SJSA1 (cell line): ENCODE data around the gene TGIF2. TPM values are rescaled to one million over a fixed set of nuclear protein-coding genes. Genes with fewer than 3 reads are reported as not detected.

Experiments used
- DNase-seq, 2 experiments: peaks; one replicate each; pipeline ENCODE4 v3.0.0-alpha.2; 2015 to 2020; ENCODE audit warnings: low spot score in 2 of 2, low read depth in 1 of 2
- H3K27ac ChIP-seq: fragments of 250-450 bp; sonication (Bioruptor Pico); 2 replicates; pipeline ENCODE4 v1.5.1; 2020; ENCODE audit warnings: mild to moderate bottlenecking, moderate library complexity
- H3K27me3 ChIP-seq: fragments of 250-450 bp; sonication (Bioruptor Pico); replicated peaks from 2 replicates; pipeline ENCODE4 v1.5.1; 2020; ENCODE audit warnings: mild to moderate bottlenecking, moderate library complexity
- H3K36me3 ChIP-seq: fragments of 250-450 bp; sonication (Bioruptor Pico); 2 replicates; pipeline ENCODE4 v1.5.1; 2020; ENCODE audit warnings: mild to moderate bottlenecking
- H3K4me1 ChIP-seq: fragments of 250-450 bp; sonication (Bioruptor Pico); replicated peaks from 2 replicates; pipeline ENCODE4 v1.6.1; 2021; ENCODE audit warnings: mild to moderate bottlenecking
- H3K4me3 ChIP-seq: fragments of 250-450 bp; sonication (Bioruptor Pico); 2 replicates; pipeline ENCODE4 v1.5.1; 2020; ENCODE audit warnings: mild to moderate bottlenecking
- H3K9me3 ChIP-seq: fragments of 250-450 bp; sonication (Bioruptor Pico); replicated peaks from 2 replicates; pipeline ENCODE4 v1.5.1; 2020; ENCODE audit warnings: mild to moderate bottlenecking
- total RNA-seq: library from RNA; depleted of rRNA; stranded (reverse); fragments of >200 nt; shearing (Covaris generic); gene quantifications from 2 replicates; pipeline ENCODE4 v1.2.3, GENCODE V29; 2014; rRNA removed

Gene TGIF2
- total RNA-seq, result 7.5 and 13.8 TPM in 2 replicates

DNA sequence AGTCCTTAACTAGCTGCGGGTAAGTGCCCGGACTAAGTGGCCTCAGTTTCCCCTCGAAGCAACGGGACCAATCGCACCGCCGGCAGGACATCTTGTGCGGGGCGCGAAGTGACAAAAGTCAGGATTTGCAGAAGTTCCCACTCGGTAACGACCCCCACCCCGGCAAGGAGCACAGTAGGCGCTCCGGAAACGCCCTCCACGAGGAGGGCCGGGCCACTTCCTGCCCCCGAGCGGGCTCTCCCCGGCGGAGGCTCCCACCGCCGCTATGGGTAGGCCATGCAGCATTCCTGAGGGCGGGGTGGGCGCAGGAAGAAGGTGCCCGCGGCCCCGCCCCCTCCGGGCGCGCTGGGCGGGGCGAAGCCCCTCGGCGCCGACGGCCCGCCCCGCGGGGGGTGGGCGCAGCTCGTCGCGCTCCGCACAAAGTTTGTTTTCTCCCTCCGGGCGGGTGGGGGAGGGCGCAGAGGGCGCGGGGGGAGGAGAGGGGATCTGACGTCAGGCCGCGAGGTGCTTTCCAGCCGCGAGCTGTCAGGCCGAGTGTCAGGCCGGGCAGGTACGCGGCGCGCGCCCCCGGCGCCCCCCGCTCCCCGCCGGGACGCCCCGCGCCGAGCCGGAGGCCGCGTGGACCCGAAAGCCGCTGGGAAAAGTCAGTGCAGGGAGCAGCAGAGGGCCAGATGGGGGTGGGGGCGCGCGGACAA is at the start of gene TGIF2:
Gene TGIF2 (plus strand): TSS at position 495 of the 695 bp plus-strand sequence. CDS start 5,178 bp downstream, outside the sequence.
- DNase-seq, result peak; percentile 82 to 94
- peaks cover 4% of the 10 kb centered on the region; the same call in 1 of the 2 replicates for H3K36me3 ChIP-seq
- H3K27ac ChIP-seq, result peak within 1 kb of the TSS; percentile 52
- no peaks in the 10 kb centered on the region for H3K9me3 ChIP-seq
- H3K27me3 ChIP-seq, result no peaks in the 10 kb centered on the region
- peaks cover 37% of the 10 kb centered on the region for H3K4me1 ChIP-seq
- H3K4me3 ChIP-seq, result peak within 1 kb of the TSS; percentile 70

GRCh38 chr20:36525620-36526365 is 47.6 kb upstream of the TGIF2 start:
- Histone ChIP-seq H3K9me3 (no peaks in the 10 kb centered on the region), H3K4me1 (no peaks in the 10 kb centered on the region; the same call in 1 of the 2 replicates), H3K36me3 (peaks cover 86% of the 10 kb centered on the region), H3K4me3 (no peak overlapping the region), H3K27ac (no peak overlapping the region), H3K27me3 (no peaks in the 10 kb centered on the region)
- DNase-seq, result no peak

DNA sequence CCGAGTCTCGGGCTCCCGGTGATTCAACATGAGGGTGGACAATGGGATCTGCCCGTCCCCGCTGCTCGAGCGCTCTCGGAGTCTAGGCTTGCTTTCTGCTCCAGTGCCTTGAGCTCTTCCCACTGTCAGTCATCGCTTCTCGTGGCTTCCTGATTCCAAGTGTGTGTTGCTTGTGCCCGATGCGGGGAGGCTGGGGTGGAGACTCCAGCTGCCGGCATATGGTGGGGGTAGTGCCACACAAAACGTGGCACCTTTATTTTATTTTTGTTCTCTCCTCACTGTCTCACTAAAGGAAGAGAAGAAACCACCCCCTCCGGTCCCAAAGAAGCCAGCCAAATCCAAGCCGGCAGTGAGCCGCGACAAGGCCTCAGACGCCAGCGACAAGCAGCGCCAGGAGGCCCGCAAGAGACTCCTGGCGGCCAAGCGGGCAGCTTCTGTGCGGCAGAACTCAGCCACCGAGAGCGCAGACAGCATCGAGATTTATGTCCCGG is 46.8 kb upstream of the TGIF2 start:
- Histone ChIP-seq H3K4me3 (no peak overlapping the region), H3K27ac (no peak overlapping the region), H3K9me3 (no peaks in the 10 kb centered on the region), H3K27me3 (no peaks in the 10 kb centered on the region), H3K4me1 (no peaks in the 10 kb centered on the region; the same call in 1 of the 2 replicates), H3K36me3 (peaks cover 82% of the 10 kb centered on the region)
- no peak for DNase-seq

GRCh38 chr20:36527331-36528125 is 45.9 kb upstream of the TGIF2 start:
- Histone ChIP-seq H3K4me1 (no peaks in the 10 kb centered on the region; the same call in 1 of the 2 replicates), H3K9me3 (no peaks in the 10 kb centered on the region), H3K36me3 (peaks cover 74% of the 10 kb centered on the region), H3K27ac (no peak overlapping the region), H3K4me3 (no peak overlapping the region), H3K27me3 (no peaks in the 10 kb centered on the region)
- DNase-seq, result no peak

- Histone ChIP-seq H3K4me1 (no peaks in the 10 kb centered on the region), H3K27ac (no peak overlapping the region), H3K27me3 (no peaks in the 10 kb centered on the region), H3K9me3 (no peaks in the 10 kb centered on the region), H3K4me3 (no peak overlapping the region), H3K36me3 (peaks cover 66% of the 10 kb centered on the region)
- DNase-seq, result no peak
Observed at GRCh38 chr20:36528176-36528874, 45.1 kb upstream of the TGIF2 start.

DNA sequence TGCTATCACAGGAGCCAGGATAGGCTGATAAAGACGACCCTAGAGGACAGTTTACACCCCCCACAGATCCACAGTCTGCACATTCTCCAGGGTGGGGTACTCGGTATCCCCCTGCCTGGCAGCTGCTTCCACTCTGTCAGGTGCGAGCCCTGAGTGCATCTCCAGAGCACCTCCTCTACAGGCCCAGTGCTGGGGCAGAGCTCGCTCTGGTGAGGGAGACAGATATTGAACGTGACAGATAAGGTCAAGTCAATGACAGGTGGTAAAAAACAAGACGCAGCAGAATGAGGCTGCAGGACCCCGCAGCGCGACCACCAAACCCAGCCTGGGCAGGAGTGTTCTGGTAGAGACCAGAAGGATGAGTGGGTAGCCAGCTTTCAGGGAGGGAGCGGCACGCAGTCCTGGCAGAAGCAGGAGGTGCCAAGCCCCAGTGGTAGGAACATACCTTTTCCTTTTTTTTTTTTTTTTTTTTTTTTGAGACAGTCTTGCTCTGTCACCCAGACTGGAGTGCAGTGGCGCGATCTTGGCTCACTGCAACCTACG is 44.5 kb upstream of the TGIF2 start:
- Histone ChIP-seq H3K36me3 (peaks cover 60% of the 10 kb centered on the region), H3K27me3 (no peaks in the 10 kb centered on the region), H3K4me3 (no peak overlapping the region), H3K9me3 (no peaks in the 10 kb centered on the region), H3K27ac (no peak overlapping the region), H3K4me1 (no peaks in the 10 kb centered on the region)
- no peak for DNase-seq

DNA sequence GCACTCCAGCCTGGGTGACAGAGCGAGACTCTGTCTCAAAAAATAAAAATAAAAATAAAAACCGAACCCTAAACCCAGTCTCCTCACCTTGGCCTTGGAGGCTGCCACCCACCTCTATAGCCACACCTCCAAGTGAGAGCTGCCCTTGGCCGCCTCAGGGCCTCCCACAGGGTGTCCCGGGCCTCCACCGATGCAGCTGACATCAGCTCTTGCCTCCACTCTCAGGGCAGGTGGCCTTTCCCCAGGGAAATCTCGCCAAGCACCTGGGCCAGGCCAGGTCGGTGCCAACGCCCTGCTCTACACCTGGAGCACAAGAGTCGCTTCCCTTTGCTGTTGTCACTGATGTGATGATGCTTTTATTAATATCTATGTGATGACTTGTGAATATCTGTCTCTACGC is 41.0 kb upstream of the TGIF2 start:
- no peak for DNase-seq
- Histone ChIP-seq H3K4me3 (no peak overlapping the region), H3K36me3 (peaks cover 27% of the 10 kb centered on the region)

DNA sequence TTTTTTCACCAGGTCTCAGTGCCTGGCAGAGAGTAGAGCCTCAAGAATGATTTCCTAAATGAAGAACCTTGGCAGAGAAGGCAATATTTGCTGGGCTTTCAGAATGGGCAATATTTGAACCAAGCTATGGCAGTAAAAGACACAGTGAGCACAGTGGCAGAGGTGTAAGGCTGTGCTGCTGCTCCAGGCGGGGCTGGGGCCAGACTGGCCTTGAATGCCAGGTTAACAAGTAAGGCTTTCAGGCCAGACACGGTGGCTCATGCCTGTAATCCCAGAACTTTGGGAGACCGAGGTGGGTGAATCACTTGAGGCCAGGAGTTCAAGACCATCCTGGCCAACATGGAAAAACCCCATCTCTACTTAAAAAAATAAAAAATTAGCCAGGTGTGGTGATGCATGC is 40.6 kb upstream of the TGIF2 start:
- Histone ChIP-seq H3K36me3 (peaks cover 22% of the 10 kb centered on the region), H3K27me3 (no peaks in the 10 kb centered on the region), H3K9me3 (no peaks in the 10 kb centered on the region), H3K4me1 (no peaks in the 10 kb centered on the region), H3K4me3 (no peak overlapping the region), H3K27ac (no peak overlapping the region)
- DNase-seq, result no peak

More for the DNA sequence above, 41.0 kb upstream of the TGIF2 start:
- Histone ChIP-seq H3K27ac (no peak overlapping the region), H3K4me1 (no peaks in the 10 kb centered on the region), H3K9me3 (no peaks in the 10 kb centered on the region), H3K27me3 (no peaks in the 10 kb centered on the region)

DNA sequence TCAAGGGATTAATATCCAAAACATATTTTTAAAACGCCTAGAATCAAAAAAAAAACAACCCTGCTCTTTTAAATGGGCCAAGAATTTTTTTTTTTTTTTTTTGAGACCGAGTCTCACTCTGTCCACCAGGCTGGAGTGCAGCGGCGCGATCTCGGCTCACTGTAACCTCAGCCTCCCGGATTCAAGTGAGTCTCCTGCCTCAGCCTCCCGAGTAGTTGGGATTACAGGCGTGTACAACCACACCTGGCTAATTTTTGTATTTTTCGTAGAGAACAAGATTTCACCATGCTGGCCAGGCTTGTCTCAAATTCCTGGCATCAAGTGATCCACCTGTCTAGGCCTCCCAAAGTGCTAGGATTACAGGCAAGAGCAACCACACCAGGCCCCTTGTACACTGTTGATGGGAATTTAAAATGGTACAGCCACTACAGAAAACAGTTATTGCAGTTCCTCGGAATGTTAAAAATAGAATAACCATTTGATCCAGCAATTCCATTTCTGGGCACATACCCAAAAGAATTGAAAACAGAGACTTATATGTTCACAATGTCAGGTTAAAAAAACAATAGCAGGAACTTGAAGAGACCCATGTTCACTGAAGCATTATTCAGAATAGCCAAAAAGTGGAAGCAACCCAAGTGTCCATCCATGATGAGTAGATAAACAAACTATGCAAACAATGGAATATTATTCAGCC is 35.2 kb upstream of the TGIF2 start:
- no peaks in the 10 kb centered on the region for H3K9me3 ChIP-seq
- no peak overlapping the region for H3K27ac ChIP-seq
- no peaks in the 10 kb centered on the region for H3K27me3 ChIP-seq
- DNase-seq, result no peak
- peaks cover 22% of the 10 kb centered on the region for H3K4me1 ChIP-seq
- no peak overlapping the region for H3K4me3 ChIP-seq
- peaks cover 18% of the 10 kb centered on the region for H3K36me3 ChIP-seq

DNA sequence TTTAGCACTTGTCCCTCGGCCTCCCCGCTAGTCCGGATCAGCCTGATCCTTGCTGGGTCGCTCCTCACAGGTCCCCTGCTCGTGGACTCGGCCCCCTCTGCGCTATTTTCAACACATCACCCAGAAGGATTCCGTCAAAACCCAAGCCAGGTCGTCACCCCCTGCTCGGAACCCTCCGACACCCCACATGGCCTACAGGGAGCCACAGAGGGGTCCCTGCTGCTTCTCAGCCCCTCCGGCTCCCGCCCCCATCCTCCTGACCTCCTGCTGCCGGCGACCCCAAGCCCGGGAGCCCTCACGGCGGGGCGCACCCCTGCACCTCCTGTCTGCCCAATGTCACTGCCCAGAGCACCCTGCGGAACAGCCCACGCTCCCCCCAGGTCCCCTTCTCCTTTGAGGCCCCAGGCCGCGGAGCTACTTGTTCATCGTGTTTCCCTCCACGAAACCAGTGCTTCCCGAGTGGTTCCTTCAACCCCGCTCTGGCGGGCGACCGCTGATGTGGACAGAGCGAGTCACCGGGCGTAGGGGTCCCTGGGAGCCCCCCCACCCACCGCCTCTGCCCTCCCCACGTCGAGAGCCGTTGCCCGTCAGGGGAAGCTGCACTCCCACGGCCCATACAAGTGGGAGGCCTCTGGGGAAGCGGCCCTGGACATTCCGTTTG is 32.7 kb upstream of the TGIF2 start:
- Histone ChIP-seq H3K27ac (peak overlapping the region; percentile 56), H3K27me3 (no peaks in the 10 kb centered on the region), H3K9me3 (no peaks in the 10 kb centered on the region), H3K4me3 (peak overlapping the region; percentile 86), H3K4me1 (peaks cover 40% of the 10 kb centered on the region), H3K36me3 (peaks cover 43% of the 10 kb centered on the region)
- no peak for DNase-seq

- H3K27ac ChIP-seq, result peak within 1 kb of the TSS; percentile 56
Observed at GRCh38 chr20:36541227-36541767, 32.1 kb upstream of the TGIF2 start, which contains the start of gene MYL9. Gene MYL9 (plus strand): TSS chr20:36541519. CDS start chr20:36544885, 3,366 bp downstream.

More at GRCh38 chr20:36541227-36541767, 32.1 kb upstream of the TGIF2 start, which contains the start of gene MYL9:
- Histone ChIP-seq H3K27me3 (no peaks in the 10 kb centered on the region), H3K4me3 (peak within 1 kb of the TSS; percentile 86), H3K36me3 (peaks cover 50% of the 10 kb centered on the region), H3K9me3 (no peaks in the 10 kb centered on the region), H3K4me1 (peaks cover 40% of the 10 kb centered on the region)
- peak; percentile 59 to 92 for DNase-seq
